Uterus (tissue), 4 donors: Measurements from ENCODE around the gene TMEM50A. TPM values are rescaled to one million over a fixed set of nuclear protein-coding genes. Genes with fewer than 3 reads are reported as not detected.
A peak's percentile ranks its signal among the peaks of the same experiment; 100 is the strongest.

Source experiments
- DNase-seq, 2 donors: peaks; one replicate each; pipeline ENCODE4 v3.0.0-alpha.2; 2019 to 2020
- H3K27ac ChIP-seq, 2 donors: fragments of 200-600 bp; sonication (generic); 1 replicate in 1 of 2; 2 replicates in 1 of 2; pipeline ENCODE4 v1.5.1; 2016 to 2018
- H3K27me3 ChIP-seq, 2 donors: fragments of 200-600 bp; sonication (generic); one replicate each; pipeline ENCODE4 v1.5.1; 2018 to 2019; ENCODE audit warnings: control low read depth in 1 of 2
- H3K36me3 ChIP-seq, 2 donors: fragments of 200-600 bp; sonication (generic); one replicate each; pipeline ENCODE4 v1.5.1; 2019; ENCODE audit warnings: control low read depth in 1 of 2
- H3K4me1 ChIP-seq, 2 donors: fragments of 200-600 bp; sonication (generic); one replicate each; pipeline ENCODE4 v1.5.1; 2018 to 2019; ENCODE audit warnings: control low read depth in 1 of 2
- H3K4me3 ChIP-seq, 2 donors: fragments of 200-600 bp; sonication (generic); 1 replicate in 1 of 2; 2 replicates in 1 of 2; pipeline ENCODE4 v1.5.1; 2018 to 2019; ENCODE audit warnings: mild to moderate bottlenecking in 1 of 2
- H3K9me3 ChIP-seq, 2 donors: fragments of 200-600 bp; sonication (generic); one replicate each; pipeline ENCODE4 v1.5.1; 2019; ENCODE audit warnings: control low read depth in 1 of 2
- CTCF ChIP-seq, 4 experiments: fragments of 200-600 bp in 2 of 4; fragments of 450-650 bp in 2 of 4; sonication (generic) in 2 of 4; IDR thresholded peaks; one replicate each; pipeline ENCODE4 v1.5.1; 2016 to 2019; ENCODE audit warnings: antibody characterized with exemption in 4 of 4, mild to moderate bottlenecking in 2 of 4, moderate library complexity in 1 of 4
- POLR2A ChIP-seq, 2 donors: fragments of 450-650 bp; IDR thresholded peaks; one replicate each; pipeline ENCODE4 v1.6.1; 2016; ENCODE audit warnings: antibody characterized with exemption in 2 of 2, mild to moderate bottlenecking in 1 of 2, moderate library complexity in 1 of 2
- intact Hi-C: fragments of 100-400 bp; cut with DNase I; formaldehyde crosslinking; loops from one replicate; pipeline ENCODE4 v1.15.1; 2023; ENCODE audit warnings: low total_unique reads
- total RNA-seq, 4 donors: library from RNA; depleted of rRNA in 3 of 4; stranded (reverse); fragments of >200 nt in 3 of 4; gene quantifications; one replicate each; pipeline versions ENCODE4 v1.1.0 to v1.2.4, GENCODE V29; 2014 to 2023
- donor health status: DM: yes; HTN: yes; CAD: no.

The TMEM50A gene
- total RNA-seq, 4 donors from 2014 or later: 15.6 to 92.4 (median 66.7) TPM

GRCh38 chr1:25338986-25339385 lies 852 bp downstream of the TMEM50A start:
- Histone ChIP-seq H3K9me3 (no peaks in the 10 kb centered on the region), H3K4me3 (peak overlapping the region; percentile 85 to 93), H3K36me3 (no peaks in the 10 kb centered on the region), H3K27ac (peak overlapping the region; percentile 96 to 97), H3K4me1 (peaks cover 3 to 10% of the 10 kb centered on the region in 2 donors), H3K27me3 (no peaks in the 10 kb centered on the region)
- TF ChIP-seq POLR2A (IDR thresholded peaks at IDR 0.05): no peak
- TF ChIP-seq CTCF (IDR thresholded peaks at IDR 0.05): no peak
- intact Hi-C loops: no loop called here
- no peak for DNase-seq

- Histone ChIP-seq H3K4me3 (no peak overlapping the region), H3K36me3 (no peaks in the 10 kb centered on the region), H3K27ac (no peak overlapping the region), H3K9me3 (no peaks in the 10 kb centered on the region), H3K4me1 (peaks cover 3 to 10% of the 10 kb centered on the region in 2 donors), H3K27me3 (no peaks in the 10 kb centered on the region)
- intact Hi-C loops: no loop called here
- no peak for DNase-seq
- no peak for TF ChIP-seq CTCF (IDR thresholded peaks at IDR 0.05)
Measured at GRCh38 chr1:25341746-25342145, 3.6 kb downstream of the TMEM50A start.

GRCh38 chr1:25342846-25343245 lies 4.7 kb downstream of the TMEM50A start:
- DNase-seq: no peak
- peaks cover 3 to 10% of the 10 kb centered on the region in 2 donors for H3K4me1 ChIP-seq
- no peak for TF ChIP-seq POLR2A (IDR thresholded peaks at IDR 0.05)
- no peaks in the 10 kb centered on the region for H3K27me3 ChIP-seq
- H3K36me3 ChIP-seq: no peaks in the 10 kb centered on the region
- H3K9me3 ChIP-seq: no peaks in the 10 kb centered on the region
- H3K4me3 ChIP-seq: no peak overlapping the region
- H3K27ac ChIP-seq: no peak overlapping the region
- intact Hi-C loops: no loop called here

GRCh38 chr1:25343872-25344271 lies 5.7 kb downstream of the TMEM50A start:
- Histone ChIP-seq H3K27me3 (no peaks in the 10 kb centered on the region), H3K27ac (no peak overlapping the region), H3K36me3 (no peaks in the 10 kb centered on the region), H3K9me3 (no peaks in the 10 kb centered on the region), H3K4me1 (peaks cover 3 to 10% of the 10 kb centered on the region in 2 donors), H3K4me3 (no peak overlapping the region)
- no peak for TF ChIP-seq CTCF (IDR thresholded peaks at IDR 0.05)
- TF ChIP-seq POLR2A (IDR thresholded peaks at IDR 0.05): no peak
- no peak for DNase-seq
- intact Hi-C loops: no loop called here

GRCh38 chr1:25347556-25347955 lies 9.4 kb downstream of the TMEM50A start:
- Histone ChIP-seq H3K9me3 (no peaks in the 10 kb centered on the region), H3K4me3 (no peak overlapping the region), H3K27me3 (no peaks in the 10 kb centered on the region), H3K27ac (no peak overlapping the region), H3K4me1 (no peaks in the 10 kb centered on the region), H3K36me3 (no peaks in the 10 kb centered on the region)
- intact Hi-C loops: no loop called here
- no peak for DNase-seq
- TF ChIP-seq CTCF (IDR thresholded peaks at IDR 0.05) (no peak), POLR2A (IDR thresholded peaks at IDR 0.05) (no peak)

- H3K36me3 ChIP-seq: no peaks in the 10 kb centered on the region
- no peak for DNase-seq
Measured at GRCh38 chr1:25349606-25350005, 11.5 kb downstream of the TMEM50A start.

More at GRCh38 chr1:25349606-25350005, 11.5 kb downstream of the TMEM50A start:
- Histone ChIP-seq H3K27me3 (no peaks in the 10 kb centered on the region), H3K27ac (no peak overlapping the region), H3K9me3 (no peaks in the 10 kb centered on the region), H3K4me3 (no peak overlapping the region), H3K4me1 (no peaks in the 10 kb centered on the region)
- TF ChIP-seq CTCF (IDR thresholded peaks at IDR 0.05): no peak
- TF ChIP-seq POLR2A (IDR thresholded peaks at IDR 0.05): no peak
- intact Hi-C loops: no loop called here
